AG04449 (cell line): ENCODE results near the gene MAPRE3.

ENCODE experiments used
- CTCF ChIA-PET: fragments of 350-600 bp; formaldehyde crosslinking; extraction: SDS; loops from one replicate; lab custom pipeline; 2021; ENCODE audit warnings: antibody characterized with exemption; lab: Yijun Ruan, JAX
- POLR2A ChIA-PET: fragments of 400-600, 350-600 bp; formaldehyde crosslinking; extraction: SDS; loops from one replicate; lab custom pipeline; 2020; ENCODE audit warnings: antibody characterized with exemption, inconsistent platforms; lab: Yijun Ruan, JAX
- DNase-seq: peaks from one replicate; pipeline ENCODE4 v3.0.0-alpha.2; 2010; ENCODE audit warnings: low read depth, low spot score
- H3K4me3 ChIP-seq: 2 replicates; pipeline ENCODE4 v1.5.1; 2011; ENCODE audit warnings: low read depth, mild to moderate bottlenecking, control low read depth, low read length
- CTCF ChIP-seq: IDR thresholded peaks from one replicate; pipeline ENCODE4 v1.5.1; 2011; ENCODE audit warnings: mild to moderate bottlenecking, moderate library complexity, low read length, control low read depth, inconsistent platforms; ENCODE audit not compliant: insufficient read depth; ENCODE audit errors: missing control alignments

The MAPRE3 gene

GRCh38 chr2:27025861-27026851 is 55.7 kb downstream of the MAPRE3 start:
- TF ChIP-seq CTCF, result no peak
- H3K4me3 ChIP-seq, result no peak overlapping the region
- no peak for DNase-seq
- ChIA-PET POLR2A (no interaction called here), CTCF (interaction anchor here (1.1 to 6.4 kb wide), 4 partner anchors 9 to 180 kb away, joined by 3 to 46 read pairs (median 20); no protein-coding TSS in a partner anchor)

- no peak overlapping the region for H3K4me3 ChIP-seq
- CTCF ChIA-PET, result interaction anchor here (5.1 to 6.4 kb wide), 2 partner anchors 10 to 65 kb away, joined by 37 to 46 read pairs; no protein-coding TSS in a partner anchor
- TF ChIP-seq CTCF, result no peak
- POLR2A ChIA-PET, result interaction anchor here (0.5 to 1.2 kb wide), 3 partner anchors 11 to 324 kb away, joined by 3 read pairs; no protein-coding TSS in a partner anchor
- no peak for DNase-seq
Measured at GRCh38 chr2:27027211-27027651, 56.8 kb downstream of the MAPRE3 start.

GRCh38 chr2:27029051-27029450 is 58.6 kb downstream of the MAPRE3 start:
- no peak for DNase-seq
- ChIA-PET POLR2A (no interaction called here), CTCF (interaction anchor here (1.0 to 5.1 kb wide), 7 partner anchors 12 to 186 kb away, joined by 3 to 37 read pairs (median 3); no protein-coding TSS in a partner anchor)
- TF ChIP-seq CTCF, result no peak
- no peak overlapping the region for H3K4me3 ChIP-seq

- DNase-seq, result no peak
- peak within 1 kb of the TSS; percentile 99 for H3K4me3 ChIP-seq
- CTCF ChIA-PET, result interaction anchor here (0.7 to 3.4 kb wide), 12 partner anchors 9 to 248 kb away, joined by 3 to 16 read pairs (median 4); no protein-coding TSS in a partner anchor
- POLR2A ChIA-PET, result interaction anchor here (1.6 to 3.2 kb wide), 3 partner anchors 12 to 39 kb away, joined by 3 to 24 read pairs (median 7); partner anchors contain the start of genes AGBL5 and OST4
- TF ChIP-seq CTCF, result no peak
Measured at GRCh38 chr2:27032495-27033252, 62.2 kb downstream of the MAPRE3 start, which contains the start of gene TMEM214. TMEM214 (plus strand) TSS chr2:27032965; CDS start chr2:27033016, 51 bp downstream.

- TF ChIP-seq CTCF, result no peak
- POLR2A ChIA-PET, result interaction anchor here (1.1 to 3.2 kb wide), 4 partner anchors 12 to 48 kb away, joined by 3 to 24 read pairs (median 5); partner anchors contain the start of genes AGBL5 and OST4
- CTCF ChIA-PET, result interaction anchor here (0.7 to 3.4 kb wide), 12 partner anchors 8 to 247 kb away, joined by 3 to 16 read pairs (median 4); no protein-coding TSS in a partner anchor
- DNase-seq, result no peak
- peak overlapping the region; percentile 99 for H3K4me3 ChIP-seq
Measured at GRCh38 chr2:27033253-27033852, 62.9 kb downstream of the MAPRE3 start.
